ENCODE data around the gene SUPT6H.

Gene SUPT6H

DNA sequence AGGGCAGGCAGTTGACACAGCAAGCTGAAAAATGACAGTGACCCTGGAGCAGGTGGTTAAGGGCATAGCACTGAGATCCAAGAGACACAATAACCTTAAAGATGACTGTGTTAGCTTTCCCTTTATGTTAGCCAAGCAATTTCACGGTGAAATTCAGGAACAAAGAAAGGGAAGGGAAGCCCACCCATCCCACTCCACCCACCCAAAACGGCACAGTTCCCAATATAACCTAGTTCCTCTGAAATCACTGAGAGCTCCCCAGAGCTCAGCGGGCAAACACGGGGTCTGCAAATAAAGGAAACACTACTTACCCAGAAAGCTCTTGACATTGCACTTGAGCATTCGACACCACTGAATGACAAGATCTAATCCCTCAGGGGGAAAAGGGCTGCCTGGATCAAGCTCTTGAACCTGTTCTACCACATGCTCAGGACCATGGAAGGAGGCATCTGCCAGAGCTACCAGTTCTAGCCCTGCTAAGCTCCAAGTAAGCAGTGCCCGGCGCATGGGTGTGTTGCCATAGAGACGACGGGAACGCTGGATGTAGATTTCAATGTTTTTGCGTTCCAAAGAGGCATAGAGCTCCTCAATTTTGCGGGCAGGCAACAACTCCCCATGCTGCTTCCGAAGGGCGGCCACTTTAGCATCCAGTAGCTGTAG lies 27.7 kb upstream of the SUPT6H start:
- TF ChIP-seq, protein P1, sequence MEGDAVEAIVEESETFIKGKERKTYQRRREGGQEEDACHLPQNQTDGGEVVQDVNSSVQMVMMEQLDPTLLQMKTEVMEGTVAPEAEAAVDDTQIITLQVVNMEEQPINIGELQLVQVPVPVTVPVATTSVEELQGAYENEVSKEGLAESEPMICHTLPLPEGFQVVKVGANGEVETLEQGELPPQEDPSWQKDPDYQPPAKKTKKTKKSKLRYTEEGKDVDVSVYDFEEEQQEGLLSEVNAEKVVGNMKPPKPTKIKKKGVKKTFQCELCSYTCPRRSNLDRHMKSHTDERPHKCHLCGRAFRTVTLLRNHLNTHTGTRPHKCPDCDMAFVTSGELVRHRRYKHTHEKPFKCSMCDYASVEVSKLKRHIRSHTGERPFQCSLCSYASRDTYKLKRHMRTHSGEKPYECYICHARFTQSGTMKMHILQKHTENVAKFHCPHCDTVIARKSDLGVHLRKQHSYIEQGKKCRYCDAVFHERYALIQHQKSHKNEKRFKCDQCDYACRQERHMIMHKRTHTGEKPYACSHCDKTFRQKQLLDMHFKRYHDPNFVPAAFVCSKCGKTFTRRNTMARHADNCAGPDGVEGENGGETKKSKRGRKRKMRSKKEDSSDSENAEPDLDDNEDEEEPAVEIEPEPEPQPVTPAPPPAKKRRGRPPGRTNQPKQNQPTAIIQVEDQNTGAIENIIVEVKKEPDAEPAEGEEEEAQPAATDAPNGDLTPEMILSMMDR (IDR thresholded peaks at IDR 0.05; ENCODE audit: low read depth, low read length): no peak
- DNase-seq (ENCODE audit: low read depth, low spot score): no peak
- no peak overlapping the region for H3K4me3 ChIP-seq (ENCODE audit: low read depth, low read length)
- in situ Hi-C loops (cut with HindIII; ENCODE audit: low sequenced_read_pairs): no loop called here

DNA sequence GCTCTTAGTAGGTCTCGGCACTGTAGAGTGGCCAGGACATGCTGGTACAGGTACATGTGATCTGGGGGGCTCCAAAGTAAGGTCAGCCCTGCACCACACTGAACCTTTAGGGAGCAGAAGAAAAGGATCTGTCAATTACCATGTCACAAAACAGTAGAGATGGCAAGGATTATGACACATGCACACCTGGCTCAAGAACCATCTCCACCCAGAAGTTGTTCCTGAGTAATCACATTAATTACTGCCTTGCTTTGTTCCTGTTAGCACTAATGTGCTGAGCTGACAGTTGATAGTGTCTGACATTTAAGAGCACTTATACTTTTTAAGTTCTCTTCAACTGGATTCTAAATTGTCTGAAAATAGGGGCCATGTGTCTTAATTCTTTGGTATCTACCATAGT lies 26.5 kb upstream of the SUPT6H start:
- no peak for DNase-seq (ENCODE audit: low read depth, low spot score)
- TF ChIP-seq, protein P1 (IDR thresholded peaks at IDR 0.05; ENCODE audit: low read depth, low read length): no peak
- in situ Hi-C loops (cut with HindIII; ENCODE audit: low sequenced_read_pairs): no loop called here

GRCh38 chr17:28641579-28641978 lies 20.4 kb upstream of the SUPT6H start:
- TF ChIP-seq, protein P1 (IDR thresholded peaks at IDR 0.05; ENCODE audit: low read depth, low read length): no peak
- no peak for DNase-seq (ENCODE audit: low read depth, low spot score)
- H3K4me3 ChIP-seq (ENCODE audit: low read depth, low read length): no peak overlapping the region
- in situ Hi-C loops (cut with HindIII; ENCODE audit: low sequenced_read_pairs): no loop called here

More for the DNA sequence above, 26.5 kb upstream of the SUPT6H start:
- H3K4me3 ChIP-seq (ENCODE audit: low read depth, low read length): no peak overlapping the region

DNA sequence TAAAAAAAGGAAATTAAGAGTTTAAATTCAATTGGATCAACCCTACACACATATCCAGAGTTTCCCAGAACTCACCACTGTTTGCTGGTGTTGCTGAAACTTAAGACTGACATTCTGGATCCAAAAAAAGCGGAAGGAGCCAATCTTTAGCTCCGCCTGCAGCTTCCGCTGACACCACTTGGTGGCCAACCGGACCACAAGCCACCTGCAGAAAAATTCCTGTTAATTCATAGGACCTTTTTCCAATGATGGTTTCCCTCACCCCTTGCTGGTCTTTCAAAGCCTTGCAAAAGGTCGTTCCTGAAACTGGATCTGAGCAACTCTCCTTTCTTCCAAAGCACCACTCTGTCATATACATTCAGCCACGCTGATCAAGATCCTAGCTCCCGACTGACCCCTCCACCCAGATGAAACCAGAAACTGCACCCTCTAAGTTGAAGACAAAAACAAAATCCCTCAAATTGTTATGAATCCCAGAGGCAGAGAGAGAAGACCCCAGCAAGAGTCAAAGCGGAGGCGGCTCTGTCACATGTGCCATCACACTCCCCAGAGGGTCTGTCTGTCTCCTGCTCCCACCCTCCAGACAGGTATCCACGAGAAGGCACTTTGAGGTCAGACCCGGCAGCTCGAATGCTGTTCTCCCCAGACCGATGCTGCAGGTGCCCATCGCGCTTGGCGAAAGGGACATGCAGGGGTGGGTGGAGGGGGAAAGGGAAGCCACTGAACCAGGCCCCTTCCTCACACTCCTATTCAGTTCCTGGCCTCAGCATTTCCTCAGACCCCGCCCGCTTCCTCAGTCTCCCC lies 17.8 kb upstream of the SUPT6H start:
- TF ChIP-seq, protein P1 (IDR thresholded peaks at IDR 0.05; ENCODE audit: low read depth, low read length): peak; percentile 52
- peak overlapping the region; percentile 90 for H3K4me3 ChIP-seq (ENCODE audit: low read depth, low read length)
- in situ Hi-C loops (cut with HindIII; ENCODE audit: low sequenced_read_pairs): no loop called here
- DNase-seq (ENCODE audit: low read depth, low spot score): peak; percentile 42

- peak; percentile 95 for DNase-seq (ENCODE audit: low read depth, low spot score)
- in situ Hi-C loops (cut with HindIII; ENCODE audit: low sequenced_read_pairs): no loop called here
- TF ChIP-seq, protein P1 (IDR thresholded peaks at IDR 0.05; ENCODE audit: low read depth, low read length): no peak
- peak within 1 kb of the TSS; percentile 90 for H3K4me3 ChIP-seq (ENCODE audit: low read depth, low read length)
Measured at GRCh38 chr17:28644787-28645575, 17.0 kb upstream of the SUPT6H start, which contains the start of gene BLTP2. Gene BLTP2 (minus strand): TSS chr17:28645158. CDS start chr17:28645056, 102 bp downstream.

- peak overlapping the region; percentile 50 for H3K4me3 ChIP-seq (ENCODE audit: low read depth, low read length)
- DNase-seq (ENCODE audit: low read depth, low spot score): no peak
- TF ChIP-seq, protein P1 (IDR thresholded peaks at IDR 0.05; ENCODE audit: low read depth, low read length): no peak
- in situ Hi-C loops (cut with HindIII; ENCODE audit: low sequenced_read_pairs): no loop called here
Measured at GRCh38 chr17:28645576-28645939, 16.4 kb upstream of the SUPT6H start.

All from astrocyte of the spinal cord (primary cell).